ENCODE measurements around the gene CYP4X1. TPM values are rescaled to one million over a fixed set of nuclear protein-coding genes. Genes with fewer than 3 reads are reported as not detected.

Gene CYP4X1
- total and polyA plus RNA-seq, 9 of the 15 experiments (the other 6 are each of a cell fraction or from before 2014, with no cell fraction given): 0.03 to 0.17 (median 0.06) TPM; not detected in 6

- CTCF ChIA-PET (ENCODE audit: low intra/inter-chr PET ratio): no interaction called here
- no peak overlapping the region for H3K4me2 ChIP-seq (ENCODE audit: insufficient read depth, low read length)
- in situ Hi-C loops (cut with MboI): no loop called here
- TF ChIP-seq NCOA2 (IDR thresholded peaks at IDR 0.05; ENCODE audit: partially characterized antibody in 2 of 2) (no peak), CEBPG (CRISPR knock-in tag; IDR thresholded peaks at IDR 0.05) (no peak), CEBPG (tag; conservative IDR thresholded peaks at IDR 0.05 in 1 of 2, IDR thresholded peaks at IDR 0.05 in 1 of 2) (no peak), ZNF239 (CRISPR knock-in tag; IDR thresholded peaks at IDR 0.05) (no peak), ZNF41 (CRISPR knock-in tag; conservative IDR thresholded peaks at IDR 0.05) (no peak), ZNF57 (CRISPR knock-in tag; IDR thresholded peaks at IDR 0.05) (no peak), SIX5 (IDR thresholded peaks at IDR 0.05; ENCODE audit: borderline replicate concordance in 1 of 2, insufficient read depth in 1 of 2, low read depth in 1 of 2, low read length in 2 of 2) (no peak), ZZZ3 (IDR thresholded peaks at IDR 0.05) (no peak), ZNF785 (CRISPR knock-in tag; IDR thresholded peaks at IDR 0.05) (no peak), CHD2 (IDR thresholded peaks at IDR 0.05; ENCODE audit: low read depth, low read length) (no peak), SMARCC2 (IDR thresholded peaks at IDR 0.05; ENCODE audit: low read depth) (no peak), ZHX1 (conservative IDR thresholded peaks at IDR 0.05; ENCODE audit: low read length) (no peak), CHCHD3 (CRISPR knock-in tag; IDR thresholded peaks at IDR 0.05) (no peak), RERE (CRISPR knock-in tag; IDR thresholded peaks at IDR 0.05; ENCODE audit: borderline replicate concordance) (no peak), TFAM (CRISPR knock-in tag; conservative IDR thresholded peaks at IDR 0.05) (no peak)
Observed at GRCh38 chr1:47031585-47031984, 8.1 kb downstream of the CYP4X1 start.

More at GRCh38 chr1:47031585-47031984, 8.1 kb downstream of the CYP4X1 start:
- POLR2A ChIA-PET: interaction anchor here (1.2 kb wide), 1 partner anchor 8 kb away, joined by 3 read pairs; the partner anchor contains the start of gene CYP4X1
- Histone ChIP-seq H3K9me1 (ENCODE audit: control insufficient read depth, insufficient read depth, low read length) (no peaks in the 10 kb centered on the region), H3K4me3 (no peak overlapping the region), H3K9ac (ENCODE audit: insufficient read depth in 1 of 2, low read depth in 2 of 2, low read length in 2 of 2) (no peak overlapping the region), H3K27ac (ENCODE audit: extremely low read depth, low read depth, low read length) (no peak overlapping the region), H3K79me2 (ENCODE audit: control insufficient read depth, insufficient read depth, low read length) (no peaks in the 10 kb centered on the region), H3K9me3 (replicated peaks; ENCODE audit: control insufficient read depth, insufficient read depth, low read depth, low read length) (no peaks in the 10 kb centered on the region), H3K36me3 (ENCODE audit: control insufficient read depth, insufficient read depth, low read length) (no peaks in the 10 kb centered on the region), H2AFZ (ENCODE audit: low read depth, low read length) (no peak overlapping the region), H4K20me1 (replicated peaks; ENCODE audit: control insufficient read depth, insufficient read depth, low read length) (no peaks in the 10 kb centered on the region), H3K4me1 (replicated peaks in 1 of 2; ENCODE audit: control insufficient read depth in 2 of 2, insufficient read depth in 2 of 2, low read length in 2 of 2) (no peaks in the 10 kb centered on the region), H3K27me3 (ENCODE audit: control insufficient read depth in 2 of 2, insufficient read depth in 2 of 2, low read length in 2 of 2) (peaks cover 0 to 9% of the 10 kb centered on the region in 2 experiments; a peak in 2 of 5 replicates)
- no peak for DNase-seq (ENCODE audit: extremely low read depth in 1 of 4, low spot score in 3 of 4)
- intact Hi-C loops (cut with micrococcal nuclease): no loop called here
- no TSS peak for BruUV-seq (replicated peaks)
- ATAC-seq: no peak
- 0% methylated on average over 3 of the region's 3 CpGs for WGBS (ENCODE audit: insufficient coverage, low coverage, missing lambda C conversion rate)
- no peak for FAIRE-seq
